HepG2 (cell line): ENCODE data around the gene CD151. TPM values are rescaled to one million over a fixed set of nuclear protein-coding genes. Genes with fewer than 3 reads are reported as not detected.

ENCODE experiments used
- ATAC-seq: fragments of 200-7000 bp; cut with Tn5 transposase; 3 replicates; pipeline ENCODE4 v1.9.1; 2020; ENCODE audit warnings: mild to moderate bottlenecking, moderate library complexity
- BruUV-seq: library from RNA; stranded (reverse); fragments of 400-500 nt; replicated peaks from 2 replicates; lab custom pipeline; 2021; lab: Mats Ljungman, UMichigan
- CTCF ChIA-PET: fragments of 300-600 bp; formaldehyde crosslinking; extraction: SDS; loops from one replicate; lab custom pipeline; 2021; ENCODE audit warnings: low total read pairs, inconsistent platforms, low intra/inter-chr PET ratio; lab: Yijun Ruan, JAX
- POLR2A ChIA-PET: fragments of 350-600 bp; sonication (Branson Sonifier 250); formaldehyde crosslinking; loops from one replicate; lab custom pipeline; 2020; ENCODE audit warnings: antibody characterized with exemption, inconsistent platforms; lab: Yijun Ruan, JAX
- DNase-seq: peaks from one replicate; pipeline ENCODE4 v3.0.0-alpha.2; 2015; ENCODE audit warnings: low spot score
- FAIRE-seq: peaks from 3 replicates; lab custom pipeline; 2011; peaks lifted over from hg19 to GRCh38; lab: Jason Lieb, UNC
- H2AFZ ChIP-seq: one replicate; pipeline ENCODE4 v1.6.1; 2011; ENCODE audit warnings: low read length, inconsistent platforms
- H3K27ac ChIP-seq: fragments of 300-600 bp; 3 replicates; pipeline ENCODE4 v1.8.0; 2011; ENCODE audit warnings: mixed run types, mild to moderate bottlenecking, mixed read lengths, low read length, inconsistent platforms; ENCODE audit not compliant: insufficient read depth; ENCODE audit errors: extremely low read length
- H3K27me3 ChIP-seq, 2 experiments: fragments of 200-600 bp in 1 of 2; 2 replicates in 1 of 2; 3 replicates in 1 of 2; pipeline versions ENCODE4 v1.6.0 to v1.8.0; 2011; ENCODE audit warnings: low read length in 2 of 2, mild to moderate bottlenecking in 2 of 2, moderate library complexity in 2 of 2, inconsistent platforms in 1 of 2; ENCODE audit not compliant: insufficient read depth in 2 of 2, control insufficient read depth in 1 of 2
- H3K36me3 ChIP-seq, 2 experiments: fragments of 200-600 bp in 1 of 2; replicated peaks in 1 of 2; 2 replicates in 1 of 2; 3 replicates in 1 of 2; pipeline versions ENCODE4 v1.5.1 to v1.8.0; 2011; ENCODE audit warnings: low read length in 2 of 2, inconsistent platforms in 1 of 2; ENCODE audit not compliant: insufficient read depth in 2 of 2, control insufficient read depth in 1 of 2
- H3K4me1 ChIP-seq: 2 replicates; pipeline ENCODE4 v1.5.1; 2012; ENCODE audit warnings: low read length, inconsistent platforms; ENCODE audit not compliant: insufficient read depth
- H3K4me2 ChIP-seq: 2 replicates; pipeline ENCODE4 v1.6.0; 2011; ENCODE audit warnings: low read depth, low read length, inconsistent platforms
- H3K4me3 ChIP-seq, 3 experiments: fragments of 200-600 bp in 1 of 3; sonication (generic), shearing (Covaris generic) in 1 of 3; replicated peaks in 1 of 3; 2 replicates each; pipeline ENCODE4 v1.5.1; 2011 to 2016; ENCODE audit warnings: low read length in 3 of 3, inconsistent platforms in 2 of 3, low read depth in 2 of 3, mild to moderate bottlenecking in 2 of 3, control low read depth in 1 of 3, mixed read lengths in 1 of 3; ENCODE audit not compliant: insufficient read depth in 1 of 3
- H3K79me2 ChIP-seq: one replicate; pipeline ENCODE4 v1.6.1; 2011; ENCODE audit warnings: low read length, inconsistent platforms; ENCODE audit not compliant: insufficient read depth
- H3K9ac ChIP-seq: 2 replicates; pipeline ENCODE4 v1.6.0; 2011; ENCODE audit warnings: mild to moderate bottlenecking, low read depth, low read length, inconsistent platforms; ENCODE audit not compliant: insufficient read depth
- H3K9me3 ChIP-seq: 2 replicates; pipeline ENCODE4 v1.5.1; 2012; ENCODE audit warnings: mild to moderate bottlenecking, low read length
- H4K20me1 ChIP-seq: 2 replicates; pipeline ENCODE4 v1.6.0; 2011; ENCODE audit warnings: inconsistent platforms, mild to moderate bottlenecking, low read length, moderate library complexity; ENCODE audit not compliant: insufficient read depth
- ARID2 ChIP-seq: sonication (generic); formaldehyde crosslinking; IDR thresholded peaks from 2 replicates; pipeline ENCODE4 v1.8.1; 2022; ENCODE audit warnings: mild to moderate bottlenecking, missing genetic modification reagents, borderline replicate concordance
- DMAP1 ChIP-seq: IDR thresholded peaks from 2 replicates; pipeline ENCODE4 v1.6.1; 2016
- ESRRA ChIP-seq: sonication (generic); formaldehyde crosslinking; IDR thresholded peaks from 2 replicates; pipeline ENCODE4 v1.5.1; 2020; ENCODE audit warnings: mild to moderate bottlenecking, low read depth, missing genetic modification reagents
- KLF9 ChIP-seq: IDR thresholded peaks from 2 replicates; pipeline ENCODE4 v1.6.1; 2016; ENCODE audit warnings: low read depth
- MED8 ChIP-seq: sonication (generic); formaldehyde crosslinking; IDR thresholded peaks from 2 replicates; pipeline ENCODE4 v1.8.1; 2023; ENCODE audit warnings: mild to moderate bottlenecking, missing genetic modification reagents; ENCODE audit not compliant: insufficient replicate concordance
- PAF1 ChIP-seq: IDR thresholded peaks from 2 replicates; pipeline ENCODE4 v1.6.1; 2016; ENCODE audit warnings: missing genetic modification reagents, missing compliant biosample characterization
- SKIL ChIP-seq: sonication (generic); formaldehyde crosslinking; IDR thresholded peaks from 2 replicates; pipeline ENCODE4 v1.8.0; 2022; ENCODE audit warnings: missing genetic modification reagents, mild to moderate bottlenecking, moderate library complexity, borderline replicate concordance
- SNRNP70 ChIP-seq: fragments of 200-400 bp; formaldehyde crosslinking; IDR thresholded peaks from 2 replicates; pipeline ENCODE4 v1.6.1; 2017; ENCODE audit warnings: mild to moderate bottlenecking, low read depth, low read length, moderate library complexity
- SP5 ChIP-seq: IDR thresholded peaks from 2 replicates; pipeline ENCODE4 v1.6.1; 2016; ENCODE audit warnings: low read depth, borderline replicate concordance
- TRIM24 ChIP-seq: sonication (generic); formaldehyde crosslinking; IDR thresholded peaks from 2 replicates; pipeline ENCODE4 v1.8.0; 2022; ENCODE audit warnings: mild to moderate bottlenecking, missing genetic modification reagents
- U2AF1 ChIP-seq: fragments of 200-400 bp; formaldehyde crosslinking; optimal IDR thresholded peaks from 2 replicates; pipeline ENCODE3; 2017; ENCODE audit warnings: mild to moderate bottlenecking, low read depth, low read length
- ZBTB37 ChIP-seq: sonication (generic); formaldehyde crosslinking; IDR thresholded peaks from 2 replicates; pipeline ENCODE4 v1.4.0; 2020; ENCODE audit warnings: mild to moderate bottlenecking, missing genetic modification reagents
- ZFY ChIP-seq: sonication (generic); formaldehyde crosslinking; IDR thresholded peaks from 2 replicates; pipeline ENCODE4 v1.4.0; 2020; ENCODE audit warnings: missing genetic modification reagents
- ZNF18 ChIP-seq: sonication (generic); formaldehyde crosslinking; IDR thresholded peaks from 2 replicates; pipeline ENCODE4 v1.8.0; 2022; ENCODE audit warnings: mild to moderate bottlenecking, missing genetic modification reagents; ENCODE audit not compliant: insufficient replicate concordance
- ZNF709 ChIP-seq: sonication (generic); formaldehyde crosslinking; IDR thresholded peaks from 2 replicates; pipeline ENCODE4 v1.5.0; 2020; ENCODE audit warnings: mild to moderate bottlenecking, missing genetic modification reagents
- ZNF724P ChIP-seq: sonication (generic); formaldehyde crosslinking; IDR thresholded peaks from 2 replicates; pipeline ENCODE4 v1.8.0; 2022; ENCODE audit warnings: missing genetic modification reagents, borderline replicate concordance
- ZNF775 ChIP-seq: sonication (generic); formaldehyde crosslinking; IDR thresholded peaks from 2 replicates; pipeline ENCODE4 v1.4.0; 2020; ENCODE audit warnings: missing genetic modification reagents, mild to moderate bottlenecking, moderate library complexity, borderline replicate concordance
- ZUFSP ChIP-seq: sonication (generic); formaldehyde crosslinking; IDR thresholded peaks from 2 replicates; pipeline ENCODE4 v1.9.0; 2021; ENCODE audit warnings: missing genetic modification reagents, mild to moderate bottlenecking, borderline replicate concordance
- WGBS: methylation state at CpG from one replicate; pipeline ENCODE4 v1.1.6; 2017; ENCODE audit warnings: low lambda C conversion rate; 5-methylcytosine and 5-hydroxymethylcytosine counted together
- in situ Hi-C: cut with HindIII; loops from 2 replicates; pipeline ENCODE4 v1.10.0; 2017; ENCODE audit warnings: low pct_unique_long_range_greater_than_20kb; ENCODE audit not compliant: extremely low pct_ligation_motif_present
- intact Hi-C: fragments of 100-400 bp; cut with micrococcal nuclease; formaldehyde crosslinking; loops from one replicate; pipeline ENCODE4 v1.10.0; 2022; ENCODE audit not compliant: unreplicated experiment
- polyA plus RNA-seq, 8 experiments: library from polyadenylated mRNA; depleted of rRNA in 3 of 8; stranded (reverse) in 7 of 8; unstranded in 1 of 8; fragments of >200 nt; fragmentation: Illumina TruSeq in 4 of 8; extraction: Trizol in 4 of 8; gene quantifications; 2 replicates each; pipeline versions ENCODE4 v1.2.1 to v1.2.3, GENCODE V29; 2011 to 2016; ENCODE audit warnings: low read depth in 4 of 8, missing spikeins in 1 of 8, mixed read lengths in 1 of 8; ENCODE audit not compliant: insufficient read depth in 1 of 8
- total RNA-seq, 5 experiments: library from RNA; depleted of rRNA; stranded (reverse); fragments of >200 nt; fragmentation: Illumina TruSeq; extraction: Trizol; gene quantifications; 2 replicates each; pipeline ENCODE4 v1.2.3, GENCODE V29; 2016; ENCODE audit warnings: low read depth in 1 of 5
- TF ChIP-seq, protein P1 (sequence below): sonication (generic); formaldehyde crosslinking; IDR thresholded peaks from 2 replicates; pipeline ENCODE4 v1.8.1; 2023; ENCODE audit warnings: mild to moderate bottlenecking, missing genetic modification reagents, borderline replicate concordance

CD151 gene
- total and polyA plus RNA-seq, 2 of the 13 experiments (the other 11 are each of a cell fraction or from before 2014, with no cell fraction given): 125 to 197 TPM

GRCh38 chr11:824942-825341 is 7.8 kb upstream of the CD151 start:
- POLR2A ChIA-PET: interaction anchor here (1.1 to 11.6 kb wide), 3 partner anchors 16 to 118 kb away, joined by 3 to 141 read pairs (median 5); partner anchors contain the start of genes EPS8L2, POLR2L, RPLP2 and TSPAN4
- Histone ChIP-seq H3K9ac (no peak overlapping the region), H3K9me3 (no peaks in the 10 kb centered on the region), H3K27ac (no peak overlapping the region), H3K4me2 (no peak overlapping the region), H3K36me3 (peaks cover 8 to 22% of the 10 kb centered on the region in 2 experiments; a peak in 4 of 5 replicates), H3K79me2 (peaks cover 20% of the 10 kb centered on the region), H2AFZ (no peak overlapping the region), H4K20me1 (peaks cover 20% of the 10 kb centered on the region), H3K27me3 (no peaks in the 10 kb centered on the region; a peak in 1 of 5 replicates), H3K4me3 (no peak overlapping the region), H3K4me1 (peaks cover 60% of the 10 kb centered on the region)
- FAIRE-seq (no peak), ATAC-seq (no peak), DNase-seq (no peak)
- in situ Hi-C loops (no loop called here), intact Hi-C loops (no loop called here)
- CTCF ChIA-PET: no interaction called here
- 90% methylated on average over 9 of the region's 11 CpGs for WGBS
- BruUV-seq: no TSS peak
- TF ChIP-seq DMAP1 (no peak), ZFY (CRISPR knock-in tag) (no peak), SNRNP70 (no peak), ZUFSP (no peak), PAF1 (CRISPR knock-in tag) (no peak), TRIM24 (CRISPR knock-in tag) (no peak), ZNF724P (no peak), ZNF18 (CRISPR knock-in tag) (no peak), MED8 (CRISPR knock-in tag) (no peak), ESRRA (CRISPR knock-in tag) (no peak), KLF9 (CRISPR knock-in tag) (no peak), ARID2 (CRISPR knock-in tag) (no peak), ZNF709 (CRISPR knock-in tag) (no peak), ZNF775 (CRISPR knock-in tag) (no peak), SP5 (CRISPR knock-in tag) (no peak), SKIL (CRISPR knock-in tag) (no peak), U2AF1 (no peak), ZBTB37 (no peak)
- TF ChIP-seq, protein P1, sequence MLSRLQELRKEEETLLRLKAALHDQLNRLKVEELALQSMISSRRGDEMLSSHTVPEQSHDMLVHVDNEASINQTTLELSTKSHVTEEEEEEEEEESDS: no peak
